Measurements from ENCODE around the gene ZSWIM6.
A peak's percentile ranks its signal among the peaks of the same experiment; 100 is the strongest.

Gene ZSWIM6

GRCh38 chr5:61354199-61354598, 22.1 kb downstream of the ZSWIM6 start:
- no peaks in the 10 kb centered on the region for H3K27me3 ChIP-seq (replicated peaks in 2 of 5; ENCODE audit: control insufficient read depth in 4 of 5, insufficient read depth in 5 of 5, low read length in 4 of 5)
- no peaks in the 10 kb centered on the region for H3K36me3 ChIP-seq (ENCODE audit: control insufficient read depth in 4 of 4, insufficient read depth in 4 of 4, low read length in 3 of 4)
- DNase-seq: no peak
- no CpG with 5 or more reads among the region's 2 CpGs for WGBS (ENCODE audit: insufficient coverage)
- H3K4me3 ChIP-seq (ENCODE audit: control insufficient read depth in 1 of 7, extremely low read depth in 1 of 7, insufficient read depth in 4 of 7, low read depth in 2 of 7, low read length in 6 of 7): no peak overlapping the region
- H3K9me3 ChIP-seq (ENCODE audit: control extremely low read depth in 1 of 5, control insufficient read depth in 4 of 5, insufficient read depth in 2 of 5, low read depth in 1 of 5, low read length in 4 of 5): peaks cover 0 to 10% (median 4%) of the 10 kb centered on the region in 5 experiments
- ChIA-PET CTCF (interaction anchor here (1.2 to 1.7 kb wide), 2 partner anchors 9 to 13 kb away, joined by 6 to 7 read pairs; no protein-coding TSS in a partner anchor), POLR2A (interaction anchor here (1.0 to 1.5 kb wide), 2 partner anchors 17 to 23 kb away, joined by 3 to 9 read pairs; partner anchors contain the start of gene ZSWIM6)
- H3K27ac ChIP-seq (ENCODE audit: insufficient read depth in 1 of 2, low read depth in 1 of 2, low read length in 2 of 2, poor library complexity in 1 of 2, severe bottlenecking in 2 of 2): no peak overlapping the region
- H3K4me1 ChIP-seq (ENCODE audit: control extremely low read depth in 1 of 4, control insufficient read depth in 4 of 4, insufficient read depth in 4 of 4, low read length in 3 of 4): no peaks in the 10 kb centered on the region

- Histone ChIP-seq H3K4me1 (ENCODE audit: control extremely low read depth in 1 of 4, control insufficient read depth in 4 of 4, insufficient read depth in 4 of 4, low read length in 3 of 4) (no peaks in the 10 kb centered on the region), H3K27me3 (replicated peaks in 2 of 5; ENCODE audit: control insufficient read depth in 4 of 5, insufficient read depth in 5 of 5, low read length in 4 of 5) (no peaks in the 10 kb centered on the region), H3K36me3 (ENCODE audit: control insufficient read depth in 4 of 4, insufficient read depth in 4 of 4, low read length in 3 of 4) (no peaks in the 10 kb centered on the region), H3K27ac (ENCODE audit: insufficient read depth in 1 of 2, low read depth in 1 of 2, low read length in 2 of 2, poor library complexity in 1 of 2, severe bottlenecking in 2 of 2) (no peak overlapping the region), H3K9me3 (ENCODE audit: control extremely low read depth in 1 of 5, control insufficient read depth in 4 of 5, insufficient read depth in 2 of 5, low read depth in 1 of 5, low read length in 4 of 5) (peaks cover 0 to 10% (median 5%) of the 10 kb centered on the region in 5 experiments), H3K4me3 (ENCODE audit: control insufficient read depth in 1 of 7, extremely low read depth in 1 of 7, insufficient read depth in 4 of 7, low read depth in 2 of 7, low read length in 6 of 7) (no peak overlapping the region)
- 81% methylated on average over 2 of the region's 2 CpGs for WGBS (ENCODE audit: insufficient coverage)
- POLR2A ChIA-PET: no interaction called here
- DNase-seq: peak; percentile 31 to 65 (median 63)
- CTCF ChIA-PET: interaction anchor here (0.6 to 2.6 kb wide), 6 partner anchors 9 to 79 kb away, joined by 3 to 10 read pairs (median 4); no protein-coding TSS in a partner anchor
These were observed 25.7 kb downstream of the ZSWIM6 start for GRCh38 chr5:61357745-61358144.

GRCh38 chr5:61362796-61363368, 30.8 kb downstream of the ZSWIM6 start:
- Histone ChIP-seq H3K4me3 (ENCODE audit: control insufficient read depth in 1 of 7, extremely low read depth in 1 of 7, insufficient read depth in 4 of 7, low read depth in 2 of 7, low read length in 6 of 7) (no peak overlapping the region), H3K4me1 (ENCODE audit: control extremely low read depth in 1 of 4, control insufficient read depth in 4 of 4, insufficient read depth in 4 of 4, low read length in 3 of 4) (no peaks in the 10 kb centered on the region), H3K9me3 (ENCODE audit: control extremely low read depth in 1 of 5, control insufficient read depth in 4 of 5, insufficient read depth in 2 of 5, low read depth in 1 of 5, low read length in 4 of 5) (peaks cover 0 to 2% (median under 1%) of the 10 kb centered on the region in 5 experiments), H3K27me3 (replicated peaks in 2 of 5; ENCODE audit: control insufficient read depth in 4 of 5, insufficient read depth in 5 of 5, low read length in 4 of 5) (no peaks in the 10 kb centered on the region), H3K36me3 (ENCODE audit: control insufficient read depth in 4 of 4, insufficient read depth in 4 of 4, low read length in 3 of 4) (no peaks in the 10 kb centered on the region), H3K27ac (ENCODE audit: insufficient read depth in 1 of 2, low read depth in 1 of 2, low read length in 2 of 2, poor library complexity in 1 of 2, severe bottlenecking in 2 of 2) (no peak overlapping the region)
- DNase-seq: peak; percentile 17 to 45 (median 44)
- ChIA-PET CTCF (interaction anchor here (1.6 to 1.9 kb wide), 2 partner anchors 9 to 141 kb away, joined by 3 to 7 read pairs; no protein-coding TSS in a partner anchor), POLR2A (no interaction called here)
- WGBS (ENCODE audit: insufficient coverage): 83% methylated on average over 1 of the region's 2 CpGs

- no peak overlapping the region for H3K4me3 ChIP-seq (ENCODE audit: control insufficient read depth in 1 of 7, extremely low read depth in 1 of 7, insufficient read depth in 4 of 7, low read depth in 2 of 7, low read length in 6 of 7)
- H3K4me1 ChIP-seq (ENCODE audit: control extremely low read depth in 1 of 4, control insufficient read depth in 4 of 4, insufficient read depth in 4 of 4, low read length in 3 of 4): no peaks in the 10 kb centered on the region
- DNase-seq: no peak
- ChIA-PET POLR2A (no interaction called here), CTCF (interaction anchor here (1.6 to 1.9 kb wide), 2 partner anchors 10 to 141 kb away, joined by 3 to 7 read pairs; no protein-coding TSS in a partner anchor)
- 92% methylated on average over 2 of the region's 3 CpGs for WGBS (ENCODE audit: insufficient coverage)
- H3K36me3 ChIP-seq (ENCODE audit: control insufficient read depth in 4 of 4, insufficient read depth in 4 of 4, low read length in 3 of 4): no peaks in the 10 kb centered on the region
- H3K27me3 ChIP-seq (replicated peaks in 2 of 5; ENCODE audit: control insufficient read depth in 4 of 5, insufficient read depth in 5 of 5, low read length in 4 of 5): no peaks in the 10 kb centered on the region
- peaks cover 0 to 2% (median 0%) of the 10 kb centered on the region in 5 experiments for H3K9me3 ChIP-seq (ENCODE audit: control extremely low read depth in 1 of 5, control insufficient read depth in 4 of 5, insufficient read depth in 2 of 5, low read depth in 1 of 5, low read length in 4 of 5)
- H3K27ac ChIP-seq (ENCODE audit: insufficient read depth in 1 of 2, low read depth in 1 of 2, low read length in 2 of 2, poor library complexity in 1 of 2, severe bottlenecking in 2 of 2): no peak overlapping the region
These were observed 31.5 kb downstream of the ZSWIM6 start for GRCh38 chr5:61363401-61364114.

- Histone ChIP-seq H3K4me3 (ENCODE audit: control insufficient read depth in 1 of 7, extremely low read depth in 1 of 7, insufficient read depth in 4 of 7, low read depth in 2 of 7, low read length in 6 of 7) (no peak overlapping the region), H3K4me1 (ENCODE audit: control extremely low read depth in 1 of 4, control insufficient read depth in 4 of 4, insufficient read depth in 4 of 4, low read length in 3 of 4) (no peaks in the 10 kb centered on the region), H3K9me3 (ENCODE audit: control extremely low read depth in 1 of 5, control insufficient read depth in 4 of 5, insufficient read depth in 2 of 5, low read depth in 1 of 5, low read length in 4 of 5) (no peaks in the 10 kb centered on the region), H3K27ac (ENCODE audit: insufficient read depth in 1 of 2, low read depth in 1 of 2, low read length in 2 of 2, poor library complexity in 1 of 2, severe bottlenecking in 2 of 2) (no peak overlapping the region), H3K36me3 (ENCODE audit: control insufficient read depth in 4 of 4, insufficient read depth in 4 of 4, low read length in 3 of 4) (no peaks in the 10 kb centered on the region), H3K27me3 (replicated peaks in 2 of 5; ENCODE audit: control insufficient read depth in 4 of 5, insufficient read depth in 5 of 5, low read length in 4 of 5) (no peaks in the 10 kb centered on the region)
- peak in 1 of 3 donors; percentile 27 for DNase-seq
- ChIA-PET POLR2A (interaction anchor here (0.6 kb wide), 2 partner anchors 24 to 231 kb away, joined by 3 to 6 read pairs; no protein-coding TSS in a partner anchor), CTCF (interaction anchor here (0.7 to 1.0 kb wide), 3 partner anchors 9 to 34 kb away, joined by 3 to 5 read pairs (median 4); no protein-coding TSS in a partner anchor)
- WGBS (ENCODE audit: insufficient coverage): 100% methylated on average over 2 of the region's 7 CpGs
These were observed 34.6 kb downstream of the ZSWIM6 start for GRCh38 chr5:61366497-61367240.

GRCh38 chr5:61370506-61370905, 38.4 kb downstream of the ZSWIM6 start:
- ChIA-PET POLR2A (no interaction called here), CTCF (no interaction called here)
- Histone ChIP-seq H3K27ac (ENCODE audit: insufficient read depth in 1 of 2, low read depth in 1 of 2, low read length in 2 of 2, poor library complexity in 1 of 2, severe bottlenecking in 2 of 2) (no peak overlapping the region), H3K4me3 (ENCODE audit: control insufficient read depth in 1 of 7, extremely low read depth in 1 of 7, insufficient read depth in 4 of 7, low read depth in 2 of 7, low read length in 6 of 7) (no peak overlapping the region), H3K4me1 (ENCODE audit: control extremely low read depth in 1 of 4, control insufficient read depth in 4 of 4, insufficient read depth in 4 of 4, low read length in 3 of 4) (no peaks in the 10 kb centered on the region), H3K27me3 (replicated peaks in 2 of 5; ENCODE audit: control insufficient read depth in 4 of 5, insufficient read depth in 5 of 5, low read length in 4 of 5) (no peaks in the 10 kb centered on the region), H3K9me3 (ENCODE audit: control extremely low read depth in 1 of 5, control insufficient read depth in 4 of 5, insufficient read depth in 2 of 5, low read depth in 1 of 5, low read length in 4 of 5) (no peaks in the 10 kb centered on the region), H3K36me3 (ENCODE audit: control insufficient read depth in 4 of 4, insufficient read depth in 4 of 4, low read length in 3 of 4) (no peaks in the 10 kb centered on the region)
- WGBS (ENCODE audit: insufficient coverage): no CpG with 5 or more reads among the region's 2 CpGs
- no peak for DNase-seq

Measured in common myeloid progenitor, CD34-positive (primary cell).